GM21526 (cell line): ENCODE measurements around the gene TRIM15.

Experiments
- ATAC-seq: cut with Tn5 transposase; IDR thresholded peaks from one replicate; pipeline ENCODE4 v1.9.1; 2021; ENCODE audit warnings: moderate library complexity; ENCODE audit not compliant: unreplicated experiment, low FRiP score

TRIM15 gene

DNA sequence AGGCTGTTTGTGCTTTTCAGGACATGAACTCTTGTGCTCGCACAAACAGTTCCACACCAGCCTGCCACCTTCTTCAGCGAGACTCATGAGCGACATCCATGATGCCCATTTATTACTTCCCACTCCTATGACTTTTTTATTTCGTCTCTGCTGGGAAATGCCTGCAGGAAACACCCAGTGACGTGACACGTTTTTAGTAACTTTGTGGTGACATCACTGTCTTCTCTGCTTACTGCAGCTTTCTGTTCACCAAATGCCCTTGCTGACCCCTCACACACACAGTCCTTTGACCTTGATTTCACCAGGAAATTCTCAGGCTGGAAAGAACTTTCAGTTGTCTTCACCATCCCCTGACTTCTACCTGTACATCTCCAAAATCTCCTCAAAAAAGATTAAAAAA is 18.5 kb upstream of the TRIM15 start:
- no peak for ATAC-seq

DNA sequence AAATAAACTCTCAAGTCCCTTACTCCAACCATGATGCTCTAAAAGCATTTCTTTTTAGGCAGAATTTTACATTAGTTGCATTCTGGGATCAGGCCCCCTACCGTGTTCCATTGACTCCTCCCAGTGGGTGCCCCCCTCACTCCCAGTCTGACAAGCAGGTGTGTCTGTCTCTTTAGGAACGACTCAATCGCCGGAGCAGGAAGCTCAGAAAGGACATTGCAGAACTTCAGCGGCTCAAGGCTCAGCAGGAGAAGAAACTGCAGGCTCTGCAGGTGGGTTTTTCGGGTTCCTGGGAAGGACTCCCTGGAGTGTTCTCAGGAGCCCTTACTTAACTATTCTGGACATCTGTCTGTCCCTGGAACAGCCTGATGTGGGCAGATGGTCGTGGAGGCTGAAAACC is 17.5 kb upstream of the TRIM15 start:
- ATAC-seq = no peak

DNA sequence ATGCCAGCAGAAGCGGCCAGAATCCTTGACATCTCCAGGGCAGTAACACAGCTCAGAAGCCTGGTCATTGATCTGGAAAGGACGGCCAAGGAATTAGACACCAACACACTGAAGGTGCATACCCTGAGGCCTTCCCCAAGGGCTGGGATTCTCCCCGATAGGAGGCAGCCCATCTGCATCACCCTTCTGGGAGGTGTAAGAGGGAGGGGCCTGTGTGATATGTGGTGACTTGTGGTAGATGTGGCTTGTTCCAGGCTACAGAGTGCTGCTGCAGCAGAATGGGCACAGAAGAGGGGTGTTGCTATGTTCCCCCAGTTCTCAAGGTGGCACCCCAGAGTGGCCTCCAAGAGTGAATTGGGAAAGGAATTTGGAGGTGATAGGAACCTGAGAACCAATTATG is 16.2 kb upstream of the TRIM15 start:
- no peak for ATAC-seq

DNA sequence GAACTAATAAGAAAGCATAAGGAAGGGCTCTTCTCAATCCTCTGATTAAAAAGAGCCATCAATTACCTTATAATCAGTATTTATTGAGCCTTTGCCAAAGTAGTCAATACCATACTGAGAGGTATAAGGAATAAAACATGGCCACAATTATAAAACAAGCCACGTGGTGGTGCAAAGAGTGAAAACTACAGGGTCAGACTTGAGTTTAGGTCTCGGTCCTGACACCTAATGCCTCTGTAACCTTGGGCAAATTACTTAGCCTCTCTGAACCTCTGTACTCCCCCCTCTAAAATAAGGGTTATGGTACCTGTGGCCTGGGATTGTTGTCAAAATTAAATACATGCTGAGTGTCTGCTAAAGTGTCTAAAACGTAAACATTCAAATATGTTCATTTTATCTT is 14.1 kb upstream of the TRIM15 start:
- no peak for ATAC-seq

DNA sequence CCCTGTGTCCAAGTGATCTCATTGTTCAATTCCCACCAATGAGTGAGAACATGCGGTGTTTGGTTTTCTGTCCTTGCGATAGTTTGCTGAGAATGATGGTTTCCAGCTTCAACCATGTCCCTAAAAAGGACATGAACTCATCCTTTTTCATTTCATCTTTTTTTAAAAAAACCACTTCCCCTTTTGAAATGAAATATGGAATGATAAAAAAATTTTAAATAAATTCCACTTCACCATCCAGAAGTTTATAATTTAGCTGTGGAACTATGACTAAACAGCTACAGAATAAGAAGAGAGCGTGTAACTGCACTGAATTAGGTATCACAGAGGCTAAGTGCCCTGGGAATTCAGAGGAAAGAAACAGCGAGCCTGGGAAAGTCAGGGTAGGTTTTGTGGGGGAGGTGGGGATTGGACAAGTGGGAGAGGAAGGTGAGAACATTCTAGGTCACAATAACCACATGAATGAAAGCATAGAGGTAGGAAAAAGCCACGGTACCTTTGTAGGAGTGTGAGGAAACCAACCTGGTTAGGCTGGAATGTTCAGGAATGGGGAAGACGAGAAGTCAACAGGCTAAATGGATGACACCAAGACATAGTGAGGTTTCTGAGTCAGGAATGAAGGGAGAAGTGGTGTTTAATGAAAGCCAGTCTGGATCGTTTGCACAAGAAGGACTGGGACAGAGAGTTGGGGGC is 13.3 kb upstream of the TRIM15 start:
- no peak for ATAC-seq

DNA sequence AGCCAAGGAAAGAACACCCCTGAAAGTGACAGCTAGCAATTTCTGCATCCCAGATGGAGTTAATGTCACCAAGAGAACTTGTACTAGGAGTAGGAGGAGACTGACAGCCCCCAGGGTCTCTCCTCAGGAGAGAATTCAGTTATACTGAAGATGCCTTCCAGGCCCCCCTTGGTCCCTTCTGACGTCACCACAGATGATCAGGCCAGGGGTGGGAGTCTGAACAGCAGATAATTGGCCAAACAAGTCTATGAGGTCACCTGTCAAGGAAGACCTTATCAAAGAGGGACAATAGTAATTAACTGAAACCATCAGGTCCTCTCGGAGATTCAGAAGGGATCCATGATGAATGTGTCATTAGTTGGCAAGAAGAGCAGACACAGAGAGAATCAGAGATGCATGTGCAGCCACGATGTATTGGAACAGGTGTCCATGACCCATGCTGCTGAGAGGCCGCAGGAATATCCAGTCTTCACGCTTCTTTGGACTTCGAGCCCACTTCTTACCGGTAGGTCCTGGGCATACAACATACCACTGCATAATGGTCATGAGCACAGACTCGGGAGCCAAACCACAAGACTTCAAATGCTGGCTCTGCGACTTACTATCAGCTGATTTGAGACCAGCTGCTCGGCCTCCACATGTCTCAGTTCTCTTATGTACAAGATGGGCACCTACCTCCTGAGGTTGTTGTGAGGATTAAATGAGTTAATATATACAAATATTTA is 12.5 kb upstream of the TRIM15 start:
- no peak for ATAC-seq

DNA sequence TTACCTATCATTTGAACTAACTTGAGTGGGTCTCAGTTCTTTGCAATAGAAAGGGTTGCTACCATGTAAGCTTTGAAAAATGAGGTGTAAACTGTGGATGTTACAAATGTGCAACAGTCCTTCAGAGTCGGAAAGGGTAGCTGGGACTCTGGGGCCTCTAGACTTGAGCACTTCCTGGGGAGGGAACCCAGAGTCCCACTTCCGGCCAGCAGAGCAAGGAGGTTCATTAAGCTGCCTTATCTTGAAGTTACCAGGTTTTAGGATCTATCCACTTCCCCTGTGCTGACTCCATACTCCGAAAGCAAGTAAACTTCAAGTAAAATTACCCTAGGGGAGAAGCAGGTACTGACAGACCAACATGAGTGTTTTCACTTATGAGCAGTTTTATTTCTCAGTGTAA is 11.8 kb upstream of the TRIM15 start:
- no peak for ATAC-seq

DNA sequence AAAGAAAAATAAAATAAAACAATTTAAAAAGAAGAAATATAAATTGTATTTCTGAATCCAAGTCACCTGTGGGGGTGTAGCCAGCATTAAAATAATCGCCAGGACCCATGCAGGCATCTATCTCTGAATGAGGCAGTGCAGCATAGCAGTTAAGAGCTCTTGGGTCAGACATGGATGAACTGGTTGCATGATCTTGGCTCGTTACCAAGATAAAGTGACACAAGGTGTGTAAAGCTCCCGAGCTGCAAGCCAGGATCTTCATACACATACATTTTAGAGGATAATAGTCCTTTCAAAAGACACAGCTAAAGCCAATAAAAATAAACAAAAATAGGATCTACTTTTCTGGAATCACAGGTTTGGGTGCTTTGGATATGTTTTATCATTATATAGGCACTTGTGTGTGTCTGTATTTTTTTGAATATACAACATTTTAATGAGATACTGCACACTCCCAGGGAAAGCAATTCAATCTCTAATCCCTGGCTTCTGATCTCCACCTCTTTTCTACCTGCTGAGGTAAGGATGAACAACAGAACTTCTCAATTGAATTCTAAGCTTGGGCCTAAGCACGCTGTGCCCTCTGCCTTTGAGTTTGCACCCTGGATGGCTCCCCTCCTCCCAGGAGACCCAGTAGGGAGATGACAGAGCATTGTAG is 11.2 kb upstream of the TRIM15 start:
- no peak for ATAC-seq

DNA sequence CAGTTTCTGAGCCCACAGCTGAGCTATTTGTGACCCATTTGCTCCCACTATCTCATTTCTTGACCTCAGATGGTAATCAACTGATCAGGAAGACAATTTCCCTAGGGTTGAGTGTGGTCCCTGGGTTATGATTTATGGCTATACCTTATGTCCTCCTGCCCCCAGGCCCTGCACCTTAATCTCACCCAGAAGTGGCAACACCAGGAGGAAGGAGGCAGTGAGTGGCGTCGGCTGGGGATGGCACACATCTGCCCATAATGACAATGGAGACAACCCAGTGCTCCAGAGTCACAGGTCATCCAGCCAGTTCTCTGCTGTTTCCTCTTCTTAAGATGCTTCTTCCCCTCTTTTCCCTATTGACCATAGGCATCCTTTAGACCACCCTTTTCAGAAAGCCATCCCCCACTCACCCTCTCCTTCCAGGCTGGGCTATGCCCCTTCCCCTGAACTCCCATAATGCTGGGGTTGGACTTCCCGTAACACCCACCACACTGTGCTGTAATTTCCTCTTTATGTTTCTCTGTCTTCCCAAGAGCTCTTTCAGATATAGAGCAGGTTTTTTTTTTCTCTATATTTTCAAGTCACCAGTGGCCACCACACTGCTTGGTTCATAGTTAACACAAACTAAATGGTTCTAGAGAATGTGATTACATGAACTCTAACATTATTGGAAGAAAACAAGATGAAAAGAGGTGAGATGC is 10.3 kb upstream of the TRIM15 start:
- no peak for ATAC-seq

DNA sequence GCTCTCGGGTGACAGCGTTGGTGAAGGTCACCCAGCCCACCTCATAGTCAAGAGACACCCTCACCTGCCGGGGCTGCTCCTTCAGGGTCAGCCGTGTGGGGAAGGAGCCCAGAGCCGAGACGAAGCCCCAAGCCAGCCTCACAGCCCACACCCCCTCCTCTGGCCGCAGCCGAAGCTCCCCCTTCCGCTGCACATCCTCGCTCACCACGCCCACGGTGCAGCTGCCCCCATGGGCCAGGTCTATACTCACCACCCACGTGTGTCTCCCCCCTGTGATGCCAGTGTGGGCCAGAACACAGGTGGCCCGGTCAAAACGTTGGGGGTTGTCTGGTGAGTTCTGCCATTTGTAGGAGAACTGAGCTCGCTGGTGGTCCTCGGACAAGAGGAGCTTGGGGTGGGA is 9.3 kb upstream of the TRIM15 start:
- ATAC-seq = no peak

DNA sequence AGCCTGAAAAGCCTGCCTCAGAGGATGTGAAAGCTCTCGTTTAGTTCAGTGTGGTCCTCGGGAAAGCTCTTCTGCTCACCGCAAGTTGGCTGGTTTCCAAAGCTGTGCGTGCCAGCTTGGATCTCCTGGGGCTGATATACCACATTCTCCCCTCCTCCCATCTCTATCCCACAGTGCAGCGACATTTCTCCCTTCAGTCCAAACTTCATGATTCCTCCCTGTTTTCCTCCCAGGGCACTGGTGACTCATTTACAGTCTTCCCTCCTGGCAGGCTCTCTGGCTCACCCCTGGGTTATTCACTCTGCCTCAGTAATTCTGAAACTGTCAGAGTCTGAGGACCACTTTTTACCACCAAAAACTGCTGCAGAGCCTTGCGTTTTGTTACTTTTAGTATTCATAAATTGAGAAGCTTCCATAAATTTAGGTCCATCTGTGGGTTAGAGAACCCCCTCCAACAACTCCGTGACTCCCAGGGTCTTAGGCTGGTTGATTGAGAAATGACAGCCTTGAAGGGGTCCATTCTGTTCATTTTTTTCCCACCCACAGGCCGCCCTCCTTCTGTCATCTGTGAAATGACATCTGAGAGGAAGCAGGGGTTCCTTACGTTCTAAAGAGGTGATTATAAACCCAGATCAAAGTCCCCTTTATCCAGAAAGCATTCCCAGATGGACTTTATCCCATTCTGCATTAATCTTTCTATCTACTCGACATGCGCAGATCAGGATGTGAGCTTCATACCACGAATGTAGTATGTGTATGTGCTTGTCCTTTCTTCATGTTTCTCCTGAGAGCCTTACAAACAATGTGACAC is 8.4 kb upstream of the TRIM15 start:
- no peak for ATAC-seq

DNA sequence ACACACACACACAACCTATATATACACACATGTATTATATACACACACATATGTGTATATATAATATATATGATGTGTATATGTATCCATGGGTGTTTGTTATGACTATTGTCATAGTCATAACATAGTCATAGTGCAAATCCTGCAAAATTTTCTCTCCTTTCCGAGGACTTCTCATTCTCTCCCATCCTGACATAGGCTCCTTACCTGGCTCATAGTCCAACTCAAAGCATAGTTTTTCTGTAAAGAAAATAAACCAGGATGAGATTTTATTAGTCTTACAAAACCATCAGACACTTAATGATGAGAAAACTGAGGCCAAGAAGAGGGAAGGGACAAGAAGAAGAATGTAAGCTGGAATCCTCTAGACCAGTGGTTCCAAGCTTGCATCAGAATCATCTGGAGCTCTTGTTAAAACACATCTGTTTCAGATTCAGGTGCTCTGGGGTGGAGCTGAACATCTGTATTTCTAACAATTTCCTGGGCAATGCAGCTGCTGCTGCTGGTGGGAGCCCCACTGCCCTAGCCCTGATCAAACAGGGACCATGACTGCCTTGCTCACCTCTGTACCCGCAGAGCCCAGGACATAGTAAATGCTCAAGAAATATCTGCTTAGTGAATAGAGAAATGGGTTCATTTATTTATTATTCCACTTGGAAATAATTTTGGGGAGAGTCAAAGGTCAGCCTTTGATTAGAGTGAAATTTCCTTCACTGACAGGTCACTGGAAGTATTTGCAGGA is 7.7 kb upstream of the TRIM15 start:
- no peak for ATAC-seq

DNA sequence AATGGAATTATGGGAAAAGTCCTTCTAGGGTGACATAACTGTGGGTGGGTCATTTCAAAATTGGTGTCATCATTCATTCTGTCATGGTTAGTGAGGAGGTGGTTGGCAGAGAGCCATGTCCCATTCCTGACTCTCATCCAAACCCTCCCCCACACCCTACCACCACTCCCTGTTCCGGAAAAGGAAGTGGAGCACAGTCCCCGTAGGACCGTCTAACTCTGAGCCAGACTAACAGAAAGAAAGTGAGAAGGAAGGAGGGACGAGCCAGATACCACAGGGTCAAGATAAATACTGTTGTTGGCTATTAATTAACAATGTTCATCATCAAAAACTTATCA is 7.1 kb upstream of the TRIM15 start:
- ATAC-seq = no peak

DNA sequence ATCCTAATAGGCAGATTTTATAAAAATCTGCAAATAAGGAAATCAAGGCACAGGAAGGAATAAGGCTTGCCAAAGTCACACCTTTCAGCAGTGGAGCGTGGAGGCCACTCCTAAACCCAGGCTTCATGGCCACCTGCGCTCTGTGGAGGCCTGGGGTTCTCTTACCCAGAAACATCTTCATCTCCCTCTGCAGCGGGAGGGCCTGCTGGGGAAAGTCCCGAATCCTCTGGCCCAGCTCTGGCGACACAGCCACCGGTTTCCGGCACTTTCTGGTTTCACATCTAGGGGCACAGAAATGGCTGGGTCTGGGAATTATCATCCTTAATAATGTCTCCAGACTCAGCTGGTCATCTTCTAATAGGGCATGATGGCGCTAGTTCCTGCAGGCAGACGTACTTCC is 6.6 kb upstream of the TRIM15 start:
- ATAC-seq = no peak

DNA sequence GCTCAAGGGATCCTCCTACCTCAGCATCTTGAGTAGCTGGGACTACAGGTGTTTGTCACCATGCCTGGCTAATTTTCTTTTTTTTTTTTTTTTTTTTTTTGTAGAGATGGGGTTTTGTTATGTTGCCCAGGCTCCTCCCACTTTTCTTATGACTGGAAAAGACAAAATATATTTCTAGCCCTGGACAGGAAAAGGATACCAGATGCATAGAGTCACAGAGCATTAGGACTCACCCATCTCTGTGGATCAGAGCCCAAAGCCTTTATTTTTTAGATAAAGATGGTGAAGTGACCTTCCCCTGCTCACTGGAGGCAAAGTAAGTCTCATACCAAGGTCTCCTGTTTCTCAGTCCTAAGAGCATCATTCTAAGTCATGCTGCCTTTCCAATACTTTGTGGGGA is 5.8 kb upstream of the TRIM15 start:
- no peak for ATAC-seq

DNA sequence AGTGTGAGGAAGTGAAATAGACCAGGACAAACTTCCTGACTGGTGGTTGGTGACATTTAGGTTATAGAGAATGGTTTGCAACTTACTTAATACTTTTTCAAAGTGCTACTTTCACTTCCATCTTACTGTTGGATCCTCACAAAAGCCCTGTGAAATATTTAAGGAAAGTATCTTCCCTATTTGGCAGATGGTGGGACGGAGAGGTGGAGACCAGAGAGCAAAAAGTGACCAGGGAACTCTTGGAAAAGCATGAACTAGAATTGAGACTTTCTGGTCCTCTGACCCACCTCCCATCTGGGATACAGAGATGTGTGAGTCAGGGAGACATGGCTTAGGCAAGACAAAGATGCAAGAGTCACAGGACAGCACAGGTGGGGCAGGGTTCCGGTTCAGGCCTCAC is 5.3 kb upstream of the TRIM15 start:
- no peak for ATAC-seq

DNA sequence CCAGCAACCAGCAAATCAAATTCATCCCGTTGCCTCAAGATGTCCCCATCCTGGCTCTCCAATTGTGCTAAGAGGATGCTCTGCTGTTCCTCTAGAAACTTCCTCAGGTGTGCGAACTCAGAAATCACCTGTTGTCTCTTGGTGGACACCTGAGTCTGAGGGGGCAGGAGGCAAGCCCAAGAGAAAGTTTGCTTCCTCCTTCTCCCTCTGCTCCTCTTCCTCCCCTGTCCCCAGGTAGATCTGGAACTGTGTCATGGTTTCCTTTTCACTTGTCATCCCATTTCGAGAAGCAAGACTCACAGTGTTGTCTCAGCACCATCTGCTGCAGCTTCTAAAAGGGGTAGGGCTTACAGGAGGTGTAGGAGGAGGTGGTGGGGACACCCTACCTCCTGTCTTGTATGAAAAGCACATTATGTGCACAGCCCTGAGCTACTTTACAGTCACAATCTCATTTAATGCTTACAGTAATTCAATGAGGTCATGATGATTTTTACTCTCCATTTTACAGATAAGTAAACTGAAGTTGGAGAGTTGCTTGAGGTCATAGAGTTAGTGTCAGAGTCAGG is 4.8 kb upstream of the TRIM15 start:
- no peak for ATAC-seq

DNA sequence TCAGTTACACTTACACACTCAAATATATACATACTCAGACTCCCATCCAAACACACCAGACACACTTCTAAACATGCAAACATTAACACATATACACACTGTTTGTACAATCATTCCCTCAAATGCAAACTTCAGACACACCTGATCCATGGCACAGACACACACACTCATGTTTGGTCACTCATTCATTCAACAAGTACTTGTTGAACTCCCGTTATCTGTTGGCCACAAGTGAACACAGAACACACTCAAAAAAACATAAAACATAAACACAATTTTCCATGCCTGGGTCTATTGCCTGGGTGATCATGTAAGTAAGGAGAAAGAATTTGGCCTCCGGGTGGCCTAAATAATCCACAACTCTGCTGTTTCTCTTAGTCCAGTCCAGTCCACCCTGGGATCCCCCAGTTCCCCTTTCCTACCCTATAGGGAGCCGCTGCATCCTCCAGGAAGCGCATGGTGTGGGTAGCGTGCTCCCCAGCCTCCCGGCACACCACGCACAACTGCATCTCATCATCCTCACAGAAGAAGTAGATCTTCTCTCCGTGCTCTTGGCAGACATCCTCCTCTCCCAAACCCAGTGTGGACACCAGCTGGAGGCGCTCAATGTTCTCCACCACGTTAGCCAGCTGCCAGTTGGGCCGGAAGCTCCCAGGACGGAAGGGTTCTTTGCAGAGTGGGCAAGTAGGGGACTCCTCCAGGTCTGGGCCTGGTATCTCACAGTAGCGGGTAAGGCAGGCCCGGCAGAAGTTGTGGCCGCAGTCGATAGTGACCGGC is 3.1 kb upstream of the TRIM15 start:
- ATAC-seq = no peak
